SK-N-SH (cell line): ENCODE data around the gene IL11RA. TPM values are rescaled to one million over a fixed set of nuclear protein-coding genes. Genes with fewer than 3 reads are reported as not detected.
"Not testable (repeated sequence)": the region's sequence is repeated elsewhere in the genome, so short reads cannot be mapped to it uniquely, and the experiment has no call there.

ENCODE experiments used
- CTCF ChIA-PET: fragments of 300-600, 350-600 bp; formaldehyde crosslinking; extraction: SDS; loops from one replicate; lab custom pipeline; 2021; lab: Yijun Ruan, JAX
- POLR2A ChIA-PET: fragments of 350-600 bp; sonication (Branson Sonifier 250); formaldehyde crosslinking; extraction: SDS; loops from one replicate; lab custom pipeline; 2020; ENCODE audit warnings: antibody characterized with exemption, inconsistent platforms; lab: Yijun Ruan, JAX
- DNase-seq: peaks from one replicate; pipeline ENCODE4 v3.0.0; 2012
- H2AFZ ChIP-seq: fragments of 200-600 bp; sonication (generic); 2 replicates; pipeline ENCODE4 v1.8.1; 2016; ENCODE audit warnings: antibody characterized with exemption, mild to moderate bottlenecking, low read depth
- H3F3A ChIP-seq: fragments of 200-600 bp; sonication (generic); replicated peaks from 2 replicates; pipeline ENCODE3; 2016; ENCODE audit warnings: antibody characterized with exemption, mild to moderate bottlenecking; ENCODE audit not compliant: insufficient read depth
- H3K27ac ChIP-seq, 2 experiments: fragments of 200-500 bp in 1 of 2; fragments of 200-600 bp in 1 of 2; sonication (Bioruptor generic) in 1 of 2; sonication (generic), shearing (Covaris generic) in 1 of 2; 2 replicates each; pipeline versions ENCODE4 v1.5.1 to v1.6.1; 2014 to 2016; ENCODE audit warnings: low read depth in 2 of 2, inconsistent platforms in 1 of 2, low read length in 1 of 2, mild to moderate bottlenecking in 1 of 2, mixed read lengths in 1 of 2
- H3K27me3 ChIP-seq: fragments of 200-600 bp; sonication (generic), shearing (Covaris generic); 2 replicates; pipeline ENCODE4 v1.6.1; 2016; ENCODE audit warnings: mixed run types; ENCODE audit not compliant: insufficient read depth
- H3K36me3 ChIP-seq, 2 experiments: fragments of 200-500 bp in 1 of 2; fragments of 200-600 bp in 1 of 2; sonication (Bioruptor generic) in 1 of 2; sonication (generic) in 1 of 2; replicated peaks in 1 of 2; 2 replicates each; pipeline versions ENCODE3 to v1.5.1; 2014 to 2016; ENCODE audit warnings: low read length in 1 of 2, mild to moderate bottlenecking in 1 of 2; ENCODE audit not compliant: insufficient read depth in 2 of 2, control insufficient read depth in 1 of 2
- H3K4me1 ChIP-seq, 2 experiments: fragments of 200-500 bp in 1 of 2; fragments of 200-600 bp in 1 of 2; sonication (Bioruptor generic) in 1 of 2; sonication (generic), shearing (Covaris generic) in 1 of 2; 2 replicates each; pipeline versions ENCODE4 v1.5.1 to v1.6.1; 2014 to 2016; ENCODE audit warnings: low read depth in 1 of 2, low read length in 1 of 2, mixed run types in 1 of 2; ENCODE audit not compliant: insufficient read depth in 2 of 2, control insufficient read depth in 1 of 2
- H3K4me2 ChIP-seq: fragments of 200-600 bp; sonication (generic), shearing (Covaris generic); 2 replicates; pipeline ENCODE4 v1.6.1; 2017; ENCODE audit warnings: mixed run types
- H3K4me3 ChIP-seq, 2 experiments: fragments of 200-500 bp in 1 of 2; fragments of 200-600 bp in 1 of 2; sonication (Bioruptor generic) in 1 of 2; sonication (generic), shearing (Covaris generic) in 1 of 2; 2 replicates each; pipeline versions ENCODE4 v1.5.1 to v1.8.1; 2014 to 2016; ENCODE audit warnings: low read depth in 2 of 2, inconsistent platforms in 1 of 2, low read length in 1 of 2, mild to moderate bottlenecking in 1 of 2, mixed read lengths in 1 of 2, moderate library complexity in 1 of 2
- H3K79me2 ChIP-seq: fragments of 200-600 bp; sonication (generic); 2 replicates; pipeline ENCODE4 v1.8.1; 2017; ENCODE audit warnings: mild to moderate bottlenecking; ENCODE audit not compliant: insufficient read depth
- H3K9ac ChIP-seq: fragments of 200-600 bp; sonication (generic); 2 replicates; pipeline ENCODE4 v1.6.1; 2017; ENCODE audit warnings: mixed run types
- H3K9me2 ChIP-seq: fragments of 200-600 bp; sonication (generic); 2 replicates; pipeline ENCODE4 v1.6.1; 2017; ENCODE audit warnings: mixed run types
- H3K9me3 ChIP-seq: fragments of 200-600 bp; sonication (generic); 2 replicates; pipeline ENCODE4 v1.6.1; 2017; ENCODE audit warnings: mixed run types, mild to moderate bottlenecking, moderate library complexity
- H4K20me1 ChIP-seq: fragments of 200-600 bp; sonication (generic); 2 replicates; pipeline ENCODE4 v1.6.1; 2017; ENCODE audit warnings: mild to moderate bottlenecking, mixed run types; ENCODE audit not compliant: insufficient read depth
- CTCF ChIP-seq: fragments of 200-600 bp; sonication (generic); IDR thresholded peaks from 2 replicates; pipeline ENCODE4 v1.6.1; 2017; ENCODE audit warnings: antibody characterized with exemption, mild to moderate bottlenecking, moderate library complexity
- EP300 ChIP-seq, 2 experiments: IDR thresholded peaks; 2 replicates each; pipeline versions ENCODE4 v1.4.0 to v1.6.1; 2012; ENCODE audit warnings: borderline replicate concordance in 1 of 2, low read depth in 1 of 2, low read length in 1 of 2
- EZH2phosphoT487 ChIP-seq: fragments of 200-600 bp; sonication (generic); IDR thresholded peaks from 2 replicates; pipeline ENCODE4 v1.6.1; 2017; ENCODE audit warnings: low read depth, mixed run types, mild to moderate bottlenecking, antibody characterized with exemption, moderate library complexity, borderline replicate concordance
- GABPA ChIP-seq: IDR thresholded peaks from 2 replicates; pipeline ENCODE4 v1.4.0; 2012; ENCODE audit warnings: low read depth, mild to moderate bottlenecking
- JUND ChIP-seq: IDR thresholded peaks from 2 replicates; pipeline ENCODE4 v1.4.0; 2012
- MAX ChIP-seq: IDR thresholded peaks from 2 replicates; pipeline ENCODE4 v1.4.0; 2012; ENCODE audit warnings: low read depth
- MEF2A ChIP-seq: IDR thresholded peaks from 2 replicates; pipeline ENCODE4 v1.4.0; 2012; ENCODE audit warnings: low read depth, borderline replicate concordance
- NFIC ChIP-seq: IDR thresholded peaks from 2 replicates; pipeline ENCODE4 v1.4.0; 2012; ENCODE audit warnings: borderline replicate concordance
- PBX3 ChIP-seq: IDR thresholded peaks from 2 replicates; pipeline ENCODE4; 2012
- POLR2AphosphoS5 ChIP-seq: IDR thresholded peaks from 2 replicates; pipeline ENCODE4 v1.6.1; 2012; ENCODE audit warnings: low read depth, low read length
- RXRA ChIP-seq: IDR thresholded peaks from 2 replicates; pipeline ENCODE4 v1.4.0; 2012; ENCODE audit warnings: low read depth, mild to moderate bottlenecking, borderline replicate concordance
- SMC3 ChIP-seq: IDR thresholded peaks from 2 replicates; pipeline ENCODE4 v1.6.1; 2012; ENCODE audit warnings: low read depth, low read length, improper control_type of control experiment
- TAF1 ChIP-seq: IDR thresholded peaks from 2 replicates; pipeline ENCODE4 v1.6.1; 2012; ENCODE audit warnings: low read depth, mild to moderate bottlenecking, low read length, moderate library complexity, borderline replicate concordance
- TCF12 ChIP-seq: IDR thresholded peaks from 2 replicates; pipeline ENCODE4 v1.4.0; 2012
- TEAD4 ChIP-seq: IDR thresholded peaks from 2 replicates; pipeline ENCODE4 v1.4.0; 2012; ENCODE audit warnings: mild to moderate bottlenecking, borderline replicate concordance; ENCODE audit not compliant: insufficient read depth
- USF1 ChIP-seq: IDR thresholded peaks from 2 replicates; pipeline ENCODE4 v1.4.0; 2012; ENCODE audit warnings: low read depth, borderline replicate concordance
- YY1 ChIP-seq: IDR thresholded peaks from 2 replicates; pipeline ENCODE4 v1.4.0; 2012; ENCODE audit warnings: low read depth, mild to moderate bottlenecking
- WGBS: methylation state at CpG from one replicate; pipeline ENCODE4 v1.1.6; 2017; ENCODE audit warnings: low lambda C conversion rate; 5-methylcytosine and 5-hydroxymethylcytosine counted together
- polyA plus RNA-seq, 3 experiments: library from polyadenylated mRNA; depleted of rRNA; stranded (reverse); fragments of >200 nt; gene quantifications; 2 replicates each; pipeline ENCODE4 v1.2.3, GENCODE V29; 2012

Gene IL11RA
- polyA plus RNA-seq, 1 of the 3 experiments (the other 2 are of a cell fraction) = 16.5 TPM

GRCh38 chr9:34638138-34638445 is 13.9 kb upstream of the IL11RA start:
- no peak for TF ChIP-seq TEAD4
- no peak for TF ChIP-seq YY1
- no peak for TF ChIP-seq NFIC
- TF ChIP-seq USF1 = no peak
- no peak for TF ChIP-seq JUND
- no peak for TF ChIP-seq GABPA
- no peak for TF ChIP-seq MAX
- no peak for TF ChIP-seq POLR2AphosphoS5
- no peak for TF ChIP-seq MEF2A
- TF ChIP-seq PBX3 = no peak
- no peak for TF ChIP-seq EP300 (IDR thresholded peaks at IDR 0.05; ENCODE audit: borderline replicate concordance in 1 of 2, low read depth in 1 of 2, low read length in 1 of 2)
- no peak for TF ChIP-seq TAF1
- no peak for TF ChIP-seq TCF12
- no peak for TF ChIP-seq SMC3
- no peak for TF ChIP-seq EZH2phosphoT487
- TF ChIP-seq RXRA = no peak
- TF ChIP-seq CTCF = no peak
- Histone ChIP-seq H3K79me2 (peaks cover 22% of the 10 kb centered on the region), H3K9me3 (no peaks in the 10 kb centered on the region), H2AFZ (peak overlapping the region; percentile 90), H3K27ac (peak overlapping the region; percentile 29 to 72; a peak in 3 of 4 replicates), H3K27me3 (no peaks in the 10 kb centered on the region), H3K4me1 (peaks cover 4 to 20% of the 10 kb centered on the region in 2 experiments; a peak in 1 of 4 replicates), H4K20me1 (0 out of 2 replicates have a peak, but pooled peaks cover 3% of the 10 kb centered on the region), H3F3A (peaks cover 5% of the 10 kb centered on the region), H3K4me3 (peak overlapping the region; percentile 66 to 69), H3K4me2 (peak overlapping the region; percentile 98), H3K36me3 (peaks cover 0 to 5% of the 10 kb centered on the region in 2 experiments), H3K9me2 (no peaks in the 10 kb centered on the region), H3K9ac (peak overlapping the region; percentile 67)
- no peak for DNase-seq
- ChIA-PET CTCF (interaction anchor here (0.7 to 12.3 kb wide), 8 partner anchors 11 to 262 kb away, joined by 3 to 256 read pairs (median 8); partner anchors contain the start of genes GALT, IL11RA and RPP25L), POLR2A (interaction anchor here (0.6 to 2.3 kb wide), 9 partner anchors 8 to 1437 kb away, joined by 3 to 22 read pairs (median 10); partner anchors contain the start of genes ARID3C, DCTN3, GALT and RPP25L)
- WGBS = 11% methylated on average over 4 of the region's 7 CpGs

- H3K4me3 ChIP-seq, H3K27ac ChIP-seq, H3K4me2 ChIP-seq, H4K20me1 ChIP-seq, DNase-seq, H3K36me3 ChIP-seq, H3K9me3 ChIP-seq, H3K9me2 ChIP-seq, H3K27me3 ChIP-seq, H2AFZ ChIP-seq, POLR2A ChIA-PET, H3K9ac ChIP-seq, H3F3A ChIP-seq: not testable (repeated sequence)
- peaks cover 4 to 20% of the 10 kb centered on the region in 2 experiments; a peak in 1 of 4 replicates for H3K4me1 ChIP-seq
- CTCF ChIA-PET = interaction anchor here (2.6 to 12.3 kb wide), 3 partner anchors 10 to 25 kb away, joined by 10 to 256 read pairs (median 152); partner anchors contain the start of genes GALT, IL11RA and RPP25L
- peaks cover 22% of the 10 kb centered on the region for H3K79me2 ChIP-seq
- WGBS = 93% methylated on average over 8 of the region's 8 CpGs
Measured at GRCh38 chr9:34639322-34639721, 12.7 kb upstream of the IL11RA start.
